ENCODE measurements around the gene PLEKHB2. TPM values are rescaled to one million over a fixed set of nuclear protein-coding genes. Genes with fewer than 3 reads are reported as not detected.

Gene PLEKHB2
- total and polyA plus RNA-seq, 2 experiments from 2014 or later, result 36.6 to 61.0 TPM

DNA sequence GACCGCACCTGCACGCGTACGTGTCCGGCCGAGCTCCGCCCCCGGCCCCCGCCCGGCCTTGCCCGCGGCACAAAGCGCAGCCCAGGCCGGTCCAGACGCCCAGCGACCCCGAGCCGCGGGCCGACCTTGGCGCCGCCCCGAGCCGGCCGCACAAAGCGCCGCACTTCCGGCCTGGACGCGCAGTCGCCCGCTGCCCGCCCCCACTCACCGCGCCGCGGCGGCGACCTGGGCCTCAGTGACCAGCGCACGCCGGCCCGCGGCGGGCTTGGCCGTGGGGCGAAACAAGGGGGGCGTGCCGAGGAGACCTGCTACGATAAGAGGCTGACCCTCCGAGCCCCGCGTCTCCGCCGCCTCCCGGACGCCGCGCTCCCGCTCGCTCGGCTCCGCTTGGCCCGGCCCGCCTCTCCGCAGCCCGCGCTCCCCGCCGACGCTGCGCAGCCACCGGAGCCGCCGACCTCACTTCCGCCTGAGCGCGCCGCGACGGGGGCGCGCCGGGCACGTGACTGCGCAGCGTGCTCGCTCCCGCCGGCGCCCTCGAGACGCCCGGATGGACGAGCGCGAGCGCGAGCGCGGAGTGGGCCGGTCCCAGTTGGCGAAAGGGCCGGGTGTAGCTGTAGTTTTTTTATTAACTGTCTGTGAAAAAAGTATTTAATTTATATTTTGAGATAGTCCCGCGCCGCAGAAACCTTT lies 12.0 kb upstream of the PLEKHB2 start, which contains the start of gene FAM168B:
TSS of gene FAM168B (minus strand) at position 455 of the 690 bp plus-strand sequence. CDS start 10,814 bp downstream, outside the sequence.
- Histone ChIP-seq H3K4me3 (peak within 1 kb of the TSS; percentile 87), H3K27ac (peak within 1 kb of the TSS; percentile 100), H3K27me3 (no peaks in the 10 kb centered on the region), H3K9me3 (ENCODE audit: low read depth) (no peaks in the 10 kb centered on the region), H3K36me3 (peaks cover 6% of the 10 kb centered on the region), H3K4me1 (ENCODE audit: low read depth) (no peaks in the 10 kb centered on the region)
- peak; percentile 92 to 93 for DNase-seq (ENCODE audit: low read depth in 1 of 2, low spot score in 1 of 2)
- TF ChIP-seq, protein P1, sequence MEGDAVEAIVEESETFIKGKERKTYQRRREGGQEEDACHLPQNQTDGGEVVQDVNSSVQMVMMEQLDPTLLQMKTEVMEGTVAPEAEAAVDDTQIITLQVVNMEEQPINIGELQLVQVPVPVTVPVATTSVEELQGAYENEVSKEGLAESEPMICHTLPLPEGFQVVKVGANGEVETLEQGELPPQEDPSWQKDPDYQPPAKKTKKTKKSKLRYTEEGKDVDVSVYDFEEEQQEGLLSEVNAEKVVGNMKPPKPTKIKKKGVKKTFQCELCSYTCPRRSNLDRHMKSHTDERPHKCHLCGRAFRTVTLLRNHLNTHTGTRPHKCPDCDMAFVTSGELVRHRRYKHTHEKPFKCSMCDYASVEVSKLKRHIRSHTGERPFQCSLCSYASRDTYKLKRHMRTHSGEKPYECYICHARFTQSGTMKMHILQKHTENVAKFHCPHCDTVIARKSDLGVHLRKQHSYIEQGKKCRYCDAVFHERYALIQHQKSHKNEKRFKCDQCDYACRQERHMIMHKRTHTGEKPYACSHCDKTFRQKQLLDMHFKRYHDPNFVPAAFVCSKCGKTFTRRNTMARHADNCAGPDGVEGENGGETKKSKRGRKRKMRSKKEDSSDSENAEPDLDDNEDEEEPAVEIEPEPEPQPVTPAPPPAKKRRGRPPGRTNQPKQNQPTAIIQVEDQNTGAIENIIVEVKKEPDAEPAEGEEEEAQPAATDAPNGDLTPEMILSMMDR (IDR thresholded peaks at IDR 0.05; ENCODE audit: low read depth, low read length), result no peak

DNA sequence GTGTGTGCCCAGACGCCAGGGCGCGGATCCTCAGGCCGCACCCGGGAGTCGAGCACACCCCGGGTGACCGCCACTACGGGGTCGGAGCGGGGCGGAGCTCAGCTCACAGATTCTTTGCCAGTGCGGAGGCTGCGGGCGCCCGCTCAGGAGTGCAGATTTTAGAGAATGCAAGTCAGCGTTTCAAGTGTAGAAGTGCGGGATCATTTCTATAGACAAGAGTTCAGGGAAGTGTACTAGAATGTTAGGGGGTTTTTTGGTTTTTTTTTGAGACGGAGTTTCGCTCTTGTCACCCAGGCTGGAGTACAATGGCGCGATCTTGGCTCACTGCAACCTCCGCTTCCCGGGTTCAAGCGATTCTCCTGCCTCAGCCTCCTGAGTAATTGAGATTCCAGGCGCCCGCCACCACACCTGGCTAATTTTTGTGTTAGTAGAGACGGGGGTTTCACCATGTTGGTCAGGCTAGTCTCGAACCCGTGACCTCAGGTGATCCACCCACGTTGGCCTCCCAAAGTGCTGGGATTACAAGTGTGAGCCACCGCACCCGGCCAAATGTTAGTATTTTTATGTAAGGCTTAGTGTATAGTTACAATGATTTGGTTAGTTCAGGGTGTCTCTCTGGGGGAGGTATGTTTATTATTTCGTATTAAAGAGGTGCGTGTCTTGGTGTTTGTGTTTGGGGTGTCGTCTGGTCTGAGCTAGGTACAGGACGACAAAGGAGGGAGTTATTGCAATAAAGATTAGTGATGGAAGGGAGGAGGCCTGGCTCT lies 11.3 kb upstream of the PLEKHB2 start:
- TF ChIP-seq, protein P1 (IDR thresholded peaks at IDR 0.05; ENCODE audit: low read depth, low read length), result no peak
- H3K9me3 ChIP-seq (ENCODE audit: low read depth), result no peaks in the 10 kb centered on the region
- H3K4me3 ChIP-seq, result peak overlapping the region; percentile 87
- H3K27me3 ChIP-seq, result no peaks in the 10 kb centered on the region
- peaks cover 4% of the 10 kb centered on the region for H3K36me3 ChIP-seq
- no peaks in the 10 kb centered on the region for H3K4me1 ChIP-seq (ENCODE audit: low read depth)
- peak overlapping the region; percentile 100 for H3K27ac ChIP-seq
- DNase-seq (ENCODE audit: low read depth in 1 of 2, low spot score in 1 of 2), result peak in 1 of 2 donors; percentile 81

DNA sequence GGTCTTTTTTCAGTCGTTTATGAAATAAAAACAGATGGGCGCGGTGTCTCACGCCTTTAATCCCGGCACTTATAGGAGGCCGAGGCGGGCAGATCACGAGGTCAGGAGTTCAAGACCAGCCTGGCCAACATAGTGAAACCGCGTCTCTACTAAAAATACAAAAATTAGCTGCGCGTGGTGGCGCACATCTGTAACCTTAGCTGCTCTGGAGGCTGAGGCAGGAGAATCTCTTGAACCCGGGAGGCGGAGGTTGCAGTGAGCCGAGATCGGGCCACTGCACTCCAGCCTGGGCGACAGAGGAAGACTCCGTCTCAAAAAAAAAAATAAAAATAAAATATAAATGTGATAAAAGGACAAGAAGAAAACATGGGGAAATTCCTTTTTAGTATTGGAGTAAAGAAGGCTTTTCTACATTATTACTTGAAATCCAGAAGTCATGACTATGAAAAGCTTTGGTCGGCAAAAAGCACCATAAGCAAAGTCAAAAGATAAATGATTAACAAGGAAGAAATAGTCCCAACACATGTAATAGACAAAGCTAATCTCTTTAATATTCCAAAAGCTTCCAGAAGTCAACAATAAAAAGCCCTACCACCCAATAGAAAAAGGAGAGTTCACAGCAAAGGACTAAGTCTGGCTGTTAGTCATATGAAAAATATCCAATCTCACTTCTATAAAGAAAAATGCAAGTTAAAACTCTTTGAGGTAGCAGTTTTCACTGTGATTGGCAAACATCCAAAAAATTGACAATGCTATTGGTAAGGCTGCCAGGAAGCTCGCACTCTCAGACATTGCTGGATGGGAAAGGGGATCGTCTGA lies 10.5 kb upstream of the PLEKHB2 start:
- Histone ChIP-seq H3K9me3 (ENCODE audit: low read depth) (no peaks in the 10 kb centered on the region), H3K4me3 (no peak overlapping the region), H3K27ac (no peak overlapping the region), H3K4me1 (ENCODE audit: low read depth) (no peaks in the 10 kb centered on the region), H3K36me3 (peaks cover 4% of the 10 kb centered on the region), H3K27me3 (no peaks in the 10 kb centered on the region)
- TF ChIP-seq, protein P1 (IDR thresholded peaks at IDR 0.05; ENCODE audit: low read depth, low read length), result no peak
- DNase-seq (ENCODE audit: low read depth in 1 of 2, low spot score in 1 of 2), result no peak

- no peak overlapping the region for H3K27ac ChIP-seq
- H3K27me3 ChIP-seq, result no peaks in the 10 kb centered on the region
- peaks cover 9% of the 10 kb centered on the region for H3K4me1 ChIP-seq (ENCODE audit: low read depth)
- H3K9me3 ChIP-seq (ENCODE audit: low read depth), result no peaks in the 10 kb centered on the region
- TF ChIP-seq, protein P1 (IDR thresholded peaks at IDR 0.05; ENCODE audit: low read depth, low read length), result no peak
- no peak for DNase-seq (ENCODE audit: low read depth in 1 of 2, low spot score in 1 of 2)
- H3K4me3 ChIP-seq, result no peak overlapping the region
- no peaks in the 10 kb centered on the region for H3K36me3 ChIP-seq
Observed at GRCh38 chr2:131103165-131103564, 2.0 kb upstream of the PLEKHB2 start.

- Histone ChIP-seq H3K36me3 (no peaks in the 10 kb centered on the region), H3K4me3 (peak overlapping the region; percentile 75), H3K27ac (peak overlapping the region; percentile 84), H3K9me3 (ENCODE audit: low read depth) (no peaks in the 10 kb centered on the region), H3K4me1 (ENCODE audit: low read depth) (peaks cover 9% of the 10 kb centered on the region), H3K27me3 (no peaks in the 10 kb centered on the region)
- peak; percentile 80 to 85 for DNase-seq (ENCODE audit: low read depth in 1 of 2, low spot score in 1 of 2)
- TF ChIP-seq, protein P1 (IDR thresholded peaks at IDR 0.05; ENCODE audit: low read depth, low read length), result no peak
Observed at GRCh38 chr2:131104487-131105155, 515 bp upstream of the PLEKHB2 start.

Data from cardiac muscle cell (in vitro differentiated cells and primary cell).